Spinal cord (tissue), 10 donors: ENCODE measurements around the gene LAPTM5. TPM values are rescaled to one million over a fixed set of nuclear protein-coding genes. Genes with fewer than 3 reads are reported as not detected.

Source experiments
- DNase-seq, 6 donors: peaks; one replicate each; pipeline versions ENCODE4 v3.0.0 to v3.0.0-alpha.2; 2013 to 2015; ENCODE audit warnings: low spot score in 6 of 6, low read depth in 4 of 6
- H3K27ac ChIP-seq: one replicate; pipeline ENCODE4 v1.5.1; 2013; ENCODE audit warnings: low read depth, low read length, control low read depth
- H3K27me3 ChIP-seq: one replicate; pipeline ENCODE4 v1.6.1; 2013; ENCODE audit warnings: low read length; ENCODE audit not compliant: control insufficient read depth, insufficient read depth
- H3K36me3 ChIP-seq: one replicate; pipeline ENCODE4 v1.6.1; 2013; ENCODE audit warnings: low read length; ENCODE audit not compliant: control insufficient read depth, insufficient read depth
- H3K4me1 ChIP-seq: one replicate; pipeline ENCODE4 v1.6.1; 2013; ENCODE audit warnings: low read length; ENCODE audit not compliant: control insufficient read depth, insufficient read depth
- H3K4me3 ChIP-seq: one replicate; pipeline ENCODE4 v1.5.1; 2013; ENCODE audit warnings: low read depth, low read length, control low read depth
- H3K9me3 ChIP-seq: one replicate; pipeline ENCODE4 v1.6.1; 2013; ENCODE audit warnings: low read length; ENCODE audit not compliant: control insufficient read depth, insufficient read depth
- WGBS: methylation state at CpG from one replicate; pipeline ENCODE4 v1.1.5; 2013; ENCODE audit warnings: missing lambda C conversion rate; ENCODE audit not compliant: insufficient coverage; 5-methylcytosine and 5-hydroxymethylcytosine counted together
- polyA plus RNA-seq, 2 donors: library from polyadenylated mRNA; unstranded; fragments of 120-200 nt; gene quantifications; one replicate each; pipeline ENCODE4 v1.2.1, GENCODE V29; 2013; ENCODE audit not compliant: insufficient read length in 2 of 2
- total RNA-seq, 2 donors: library from RNA; depleted of rRNA in 1 of 2; stranded (reverse); fragments of 120-200 nt in 1 of 2; fragments of >200 nt in 1 of 2; gene quantifications; one replicate each; pipeline versions ENCODE4 v1.2.3 to v1.2.4, GENCODE V29; 2013 to 2014
- donor health status: healthy.

The LAPTM5 gene
- total and polyA plus RNA-seq, 4 donors: 13.8 to 55.0 (median 39.6) TPM

- peak overlapping the region; percentile 26 for H3K27ac ChIP-seq
- DNase-seq: no peak
- 90% methylated on average over 21 of the region's 21 CpGs for WGBS
- H3K27me3 ChIP-seq: no peaks in the 10 kb centered on the region
- H3K9me3 ChIP-seq: no peaks in the 10 kb centered on the region
- H3K36me3 ChIP-seq: no peaks in the 10 kb centered on the region
- no peak overlapping the region for H3K4me3 ChIP-seq
- H3K4me1 ChIP-seq: peaks cover 49% of the 10 kb centered on the region
Observed at GRCh38 chr1:30787856-30788495, 30.4 kb upstream of the LAPTM5 start.

GRCh38 chr1:30787266-30787665 is 29.7 kb upstream of the LAPTM5 start:
- H3K4me3 ChIP-seq: no peak overlapping the region
- no peak for DNase-seq
- no peaks in the 10 kb centered on the region for H3K27me3 ChIP-seq
- H3K36me3 ChIP-seq: no peaks in the 10 kb centered on the region
- no peaks in the 10 kb centered on the region for H3K9me3 ChIP-seq
- H3K27ac ChIP-seq: peak overlapping the region; percentile 26
- peaks cover 56% of the 10 kb centered on the region for H3K4me1 ChIP-seq
- 76% methylated on average over 5 of the region's 5 CpGs for WGBS

- Histone ChIP-seq H3K27ac (peak overlapping the region; percentile 80), H3K27me3 (no peaks in the 10 kb centered on the region), H3K4me3 (no peak overlapping the region), H3K4me1 (peaks cover 56% of the 10 kb centered on the region), H3K36me3 (no peaks in the 10 kb centered on the region), H3K9me3 (no peaks in the 10 kb centered on the region)
- WGBS: 31% methylated on average over 12 of the region's 13 CpGs
- peak in 2 of 6 donors; percentile 70 to 72 for DNase-seq
Observed at GRCh38 chr1:30786264-30786991, 28.9 kb upstream of the LAPTM5 start.

- no peaks in the 10 kb centered on the region for H3K36me3 ChIP-seq
- 95% methylated on average over 5 of the region's 7 CpGs for WGBS
- H3K4me1 ChIP-seq: peaks cover 56% of the 10 kb centered on the region
- H3K27me3 ChIP-seq: no peaks in the 10 kb centered on the region
- H3K27ac ChIP-seq: peak overlapping the region; percentile 80
- no peaks in the 10 kb centered on the region for H3K9me3 ChIP-seq
- no peak overlapping the region for H3K4me3 ChIP-seq
- no peak for DNase-seq
Observed at GRCh38 chr1:30785714-30786113, 28.1 kb upstream of the LAPTM5 start.

GRCh38 chr1:30785181-30785580 is 27.6 kb upstream of the LAPTM5 start:
- H3K36me3 ChIP-seq: no peaks in the 10 kb centered on the region
- no peaks in the 10 kb centered on the region for H3K27me3 ChIP-seq
- peaks cover 56% of the 10 kb centered on the region for H3K4me1 ChIP-seq
- peak overlapping the region; percentile 80 for H3K27ac ChIP-seq
- no peaks in the 10 kb centered on the region for H3K9me3 ChIP-seq
- WGBS: 85% methylated on average over 7 of the region's 7 CpGs
- H3K4me3 ChIP-seq: no peak overlapping the region
- DNase-seq: no peak

GRCh38 chr1:30783256-30783915 is 25.8 kb upstream of the LAPTM5 start:
- 67% methylated on average over 12 of the region's 16 CpGs for WGBS
- no peak for DNase-seq
- no peaks in the 10 kb centered on the region for H3K36me3 ChIP-seq
- H3K27ac ChIP-seq: no peak overlapping the region
- no peaks in the 10 kb centered on the region for H3K27me3 ChIP-seq
- H3K9me3 ChIP-seq: no peaks in the 10 kb centered on the region
- H3K4me1 ChIP-seq: peaks cover 57% of the 10 kb centered on the region
- H3K4me3 ChIP-seq: no peak overlapping the region

- 30% methylated on average over 15 of the region's 25 CpGs for WGBS
- no peak overlapping the region for H3K27ac ChIP-seq
- H3K27me3 ChIP-seq: no peaks in the 10 kb centered on the region
- DNase-seq: peak in 5 of 6 donors; percentile 43 to 88 (median 51)
- H3K9me3 ChIP-seq: no peaks in the 10 kb centered on the region
- H3K4me1 ChIP-seq: peaks cover 56% of the 10 kb centered on the region
- no peak overlapping the region for H3K4me3 ChIP-seq
- no peaks in the 10 kb centered on the region for H3K36me3 ChIP-seq
Observed at GRCh38 chr1:30782361-30783255, 25.0 kb upstream of the LAPTM5 start.

- 86% methylated on average over 5 of the region's 10 CpGs for WGBS
- no peak for DNase-seq
- Histone ChIP-seq H3K4me1 (peaks cover 55% of the 10 kb centered on the region), H3K36me3 (no peaks in the 10 kb centered on the region), H3K27me3 (no peaks in the 10 kb centered on the region), H3K27ac (no peak overlapping the region), H3K9me3 (no peaks in the 10 kb centered on the region), H3K4me3 (no peak overlapping the region)
Observed at GRCh38 chr1:30781906-30782305, 24.3 kb upstream of the LAPTM5 start.

DNA sequence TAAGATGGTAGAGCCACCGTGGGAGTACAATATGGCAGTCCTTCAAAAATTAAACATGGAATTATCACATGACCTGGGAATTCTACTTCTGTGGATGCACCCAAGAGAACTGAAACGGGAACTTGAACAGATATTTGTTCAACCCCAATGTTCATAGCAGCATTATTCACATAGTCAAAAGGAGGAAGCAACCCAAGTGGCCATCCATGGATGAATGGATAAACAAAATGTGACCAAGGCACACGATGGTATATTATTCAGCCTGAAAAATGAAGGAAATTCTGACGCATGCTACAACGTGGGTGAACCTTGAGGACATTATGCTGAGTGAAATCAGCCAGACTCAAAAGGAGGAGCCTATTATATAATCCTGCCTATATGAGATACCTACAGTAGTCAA is 22.8 kb upstream of the LAPTM5 start:
- Histone ChIP-seq H3K27ac (no peak overlapping the region), H3K4me3 (no peak overlapping the region), H3K27me3 (no peaks in the 10 kb centered on the region), H3K36me3 (no peaks in the 10 kb centered on the region), H3K9me3 (no peaks in the 10 kb centered on the region), H3K4me1 (peaks cover 42% of the 10 kb centered on the region)
- 81% methylated on average over 4 of the region's 5 CpGs for WGBS
- no peak for DNase-seq
